Measurements from ENCODE around the gene PIP5K1C.

GRCh38 chr19:3611841-3612240 lies 88.4 kb downstream of the PIP5K1C start:
- no peak for TF ChIP-seq EZH2 (IDR thresholded peaks at IDR 0.05; ENCODE audit: low read depth)
- TF ChIP-seq, protein P1, sequence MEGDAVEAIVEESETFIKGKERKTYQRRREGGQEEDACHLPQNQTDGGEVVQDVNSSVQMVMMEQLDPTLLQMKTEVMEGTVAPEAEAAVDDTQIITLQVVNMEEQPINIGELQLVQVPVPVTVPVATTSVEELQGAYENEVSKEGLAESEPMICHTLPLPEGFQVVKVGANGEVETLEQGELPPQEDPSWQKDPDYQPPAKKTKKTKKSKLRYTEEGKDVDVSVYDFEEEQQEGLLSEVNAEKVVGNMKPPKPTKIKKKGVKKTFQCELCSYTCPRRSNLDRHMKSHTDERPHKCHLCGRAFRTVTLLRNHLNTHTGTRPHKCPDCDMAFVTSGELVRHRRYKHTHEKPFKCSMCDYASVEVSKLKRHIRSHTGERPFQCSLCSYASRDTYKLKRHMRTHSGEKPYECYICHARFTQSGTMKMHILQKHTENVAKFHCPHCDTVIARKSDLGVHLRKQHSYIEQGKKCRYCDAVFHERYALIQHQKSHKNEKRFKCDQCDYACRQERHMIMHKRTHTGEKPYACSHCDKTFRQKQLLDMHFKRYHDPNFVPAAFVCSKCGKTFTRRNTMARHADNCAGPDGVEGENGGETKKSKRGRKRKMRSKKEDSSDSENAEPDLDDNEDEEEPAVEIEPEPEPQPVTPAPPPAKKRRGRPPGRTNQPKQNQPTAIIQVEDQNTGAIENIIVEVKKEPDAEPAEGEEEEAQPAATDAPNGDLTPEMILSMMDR (conservative IDR thresholded peaks at IDR 0.05), result no peak
